ENCODE results near the gene PRKAA2. TPM values are rescaled to one million over a fixed set of nuclear protein-coding genes. Genes with fewer than 3 reads are reported as not detected.

Gene PRKAA2
- polyA plus RNA-seq, 3 donors, result not detected

GRCh38 chr1:56719171-56719570, 74.1 kb downstream of the PRKAA2 start:
- Histone ChIP-seq H3K27ac (ENCODE audit: low read depth in 1 of 2, low read length in 2 of 2) (no peak overlapping the region), H2AFZ (ENCODE audit: insufficient read depth, low read depth, low read length, poor library complexity, severe bottlenecking) (no peak overlapping the region), H3K4me3 (replicated peaks in 1 of 3; ENCODE audit: low read depth in 2 of 3, low read length in 3 of 3) (no peak overlapping the region), H3K9me3 (replicated peaks in 1 of 2; ENCODE audit: control insufficient read depth in 1 of 2, insufficient read depth in 1 of 2, low read length in 2 of 2) (no peaks in the 10 kb centered on the region), H3K4me2 (replicated peaks; ENCODE audit: extremely low read depth, low read length, poor library complexity, severe bottlenecking) (no peak overlapping the region), H3K9ac (ENCODE audit: insufficient read depth, low read length, poor library complexity, severe bottlenecking) (no peak overlapping the region), H3K4me1 (ENCODE audit: control insufficient read depth in 1 of 2, insufficient read depth in 2 of 2, low read length in 2 of 2) (no peaks in the 10 kb centered on the region), H4K20me1 (ENCODE audit: insufficient read depth, low read length) (no peaks in the 10 kb centered on the region), H3K27me3 (ENCODE audit: control insufficient read depth in 2 of 2, insufficient read depth in 2 of 2, low read length in 2 of 2) (no peaks in the 10 kb centered on the region), H3K79me2 (ENCODE audit: insufficient read depth, low read length) (no peaks in the 10 kb centered on the region), H3K36me3 (replicated peaks in 1 of 2; ENCODE audit: control insufficient read depth in 1 of 2, insufficient read depth in 2 of 2, low read length in 2 of 2) (no peaks in the 10 kb centered on the region)
- DNase-seq, result no peak
- Mint-ChIP-seq H3K27me3 (ENCODE audit: low read depth in 3 of 3) (no peaks in the 10 kb centered on the region), H3K36me3 (no peaks in the 10 kb centered on the region), H3K9me3 (no peaks in the 10 kb centered on the region), H3K27ac (no peak overlapping the region), H3K4me3 (no peak overlapping the region), H3K4me1 (no peaks in the 10 kb centered on the region)
- intact Hi-C loops (cut with micrococcal nuclease), result no loop called here
- no peak for TF ChIP-seq CTCF (IDR thresholded peaks at IDR 0.05)
- WGBS (ENCODE audit: insufficient coverage), result no CpG with 5 or more reads among the region's 1 CpG

- Histone ChIP-seq H3K9me3 (replicated peaks in 1 of 2; ENCODE audit: control insufficient read depth in 1 of 2, insufficient read depth in 1 of 2, low read length in 2 of 2) (no peaks in the 10 kb centered on the region), H4K20me1 (ENCODE audit: insufficient read depth, low read length) (no peaks in the 10 kb centered on the region), H3K27ac (ENCODE audit: low read depth in 1 of 2, low read length in 2 of 2) (no peak overlapping the region), H3K4me2 (replicated peaks; ENCODE audit: extremely low read depth, low read length, poor library complexity, severe bottlenecking) (no peak overlapping the region), H3K27me3 (ENCODE audit: control insufficient read depth in 2 of 2, insufficient read depth in 2 of 2, low read length in 2 of 2) (no peaks in the 10 kb centered on the region), H3K4me1 (ENCODE audit: control insufficient read depth in 1 of 2, insufficient read depth in 2 of 2, low read length in 2 of 2) (no peaks in the 10 kb centered on the region), H2AFZ (ENCODE audit: insufficient read depth, low read depth, low read length, poor library complexity, severe bottlenecking) (no peak overlapping the region), H3K36me3 (replicated peaks in 1 of 2; ENCODE audit: control insufficient read depth in 1 of 2, insufficient read depth in 2 of 2, low read length in 2 of 2) (no peaks in the 10 kb centered on the region), H3K9ac (ENCODE audit: insufficient read depth, low read length, poor library complexity, severe bottlenecking) (no peak overlapping the region), H3K79me2 (ENCODE audit: insufficient read depth, low read length) (no peaks in the 10 kb centered on the region), H3K4me3 (replicated peaks in 1 of 3; ENCODE audit: low read depth in 2 of 3, low read length in 3 of 3) (no peak overlapping the region)
- Mint-ChIP-seq H3K27ac (no peak overlapping the region), H3K36me3 (no peaks in the 10 kb centered on the region), H3K4me3 (no peak overlapping the region), H3K9me3 (peaks cover 0 to 5% (median 0%) of the 10 kb centered on the region in 7 donors), H3K4me1 (no peaks in the 10 kb centered on the region), H3K27me3 (ENCODE audit: low read depth in 3 of 3) (peaks cover 2 to 6% (median 4%) of the 10 kb centered on the region in 3 donors)
- intact Hi-C loops (cut with micrococcal nuclease), result no loop called here
- no peak for DNase-seq
- TF ChIP-seq CTCF (IDR thresholded peaks at IDR 0.05), result no peak
Observed at GRCh38 chr1:56726706-56727105, 81.6 kb downstream of the PRKAA2 start.
